Measurements from ENCODE around the gene BMPR1B.

GRCh38 chr4:94757192-94758140 is at the start of gene BMPR1B:
- TF ChIP-seq, protein P1, sequence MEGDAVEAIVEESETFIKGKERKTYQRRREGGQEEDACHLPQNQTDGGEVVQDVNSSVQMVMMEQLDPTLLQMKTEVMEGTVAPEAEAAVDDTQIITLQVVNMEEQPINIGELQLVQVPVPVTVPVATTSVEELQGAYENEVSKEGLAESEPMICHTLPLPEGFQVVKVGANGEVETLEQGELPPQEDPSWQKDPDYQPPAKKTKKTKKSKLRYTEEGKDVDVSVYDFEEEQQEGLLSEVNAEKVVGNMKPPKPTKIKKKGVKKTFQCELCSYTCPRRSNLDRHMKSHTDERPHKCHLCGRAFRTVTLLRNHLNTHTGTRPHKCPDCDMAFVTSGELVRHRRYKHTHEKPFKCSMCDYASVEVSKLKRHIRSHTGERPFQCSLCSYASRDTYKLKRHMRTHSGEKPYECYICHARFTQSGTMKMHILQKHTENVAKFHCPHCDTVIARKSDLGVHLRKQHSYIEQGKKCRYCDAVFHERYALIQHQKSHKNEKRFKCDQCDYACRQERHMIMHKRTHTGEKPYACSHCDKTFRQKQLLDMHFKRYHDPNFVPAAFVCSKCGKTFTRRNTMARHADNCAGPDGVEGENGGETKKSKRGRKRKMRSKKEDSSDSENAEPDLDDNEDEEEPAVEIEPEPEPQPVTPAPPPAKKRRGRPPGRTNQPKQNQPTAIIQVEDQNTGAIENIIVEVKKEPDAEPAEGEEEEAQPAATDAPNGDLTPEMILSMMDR (IDR thresholded peaks at IDR 0.05), result no peak
- TF ChIP-seq POLR2A (IDR thresholded peaks at IDR 0.05), result no peak

All from ovary (tissue), 3 donors.